ENCODE measurements around the gene LRRFIP2.

DNA sequence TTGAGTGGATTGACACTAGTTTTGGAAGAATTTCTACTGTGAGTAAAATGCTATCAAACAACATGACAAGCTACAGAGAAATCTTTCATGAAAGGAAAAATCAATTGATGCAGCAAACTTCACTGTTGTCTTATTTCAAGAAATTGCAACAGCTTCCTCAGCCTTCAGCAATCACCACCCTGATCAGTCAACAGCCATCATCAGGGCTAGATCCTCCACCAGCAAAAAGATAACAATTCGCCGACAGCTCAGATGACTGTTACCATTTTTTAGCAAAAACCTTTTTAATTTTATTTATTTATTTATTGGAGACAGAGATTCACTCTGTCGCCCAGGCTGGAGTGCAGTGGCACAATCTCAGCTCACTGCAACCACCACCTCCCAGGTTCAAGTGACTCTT is 137.0 kb downstream of the LRRFIP2 start:
- TF ChIP-seq, protein P1, sequence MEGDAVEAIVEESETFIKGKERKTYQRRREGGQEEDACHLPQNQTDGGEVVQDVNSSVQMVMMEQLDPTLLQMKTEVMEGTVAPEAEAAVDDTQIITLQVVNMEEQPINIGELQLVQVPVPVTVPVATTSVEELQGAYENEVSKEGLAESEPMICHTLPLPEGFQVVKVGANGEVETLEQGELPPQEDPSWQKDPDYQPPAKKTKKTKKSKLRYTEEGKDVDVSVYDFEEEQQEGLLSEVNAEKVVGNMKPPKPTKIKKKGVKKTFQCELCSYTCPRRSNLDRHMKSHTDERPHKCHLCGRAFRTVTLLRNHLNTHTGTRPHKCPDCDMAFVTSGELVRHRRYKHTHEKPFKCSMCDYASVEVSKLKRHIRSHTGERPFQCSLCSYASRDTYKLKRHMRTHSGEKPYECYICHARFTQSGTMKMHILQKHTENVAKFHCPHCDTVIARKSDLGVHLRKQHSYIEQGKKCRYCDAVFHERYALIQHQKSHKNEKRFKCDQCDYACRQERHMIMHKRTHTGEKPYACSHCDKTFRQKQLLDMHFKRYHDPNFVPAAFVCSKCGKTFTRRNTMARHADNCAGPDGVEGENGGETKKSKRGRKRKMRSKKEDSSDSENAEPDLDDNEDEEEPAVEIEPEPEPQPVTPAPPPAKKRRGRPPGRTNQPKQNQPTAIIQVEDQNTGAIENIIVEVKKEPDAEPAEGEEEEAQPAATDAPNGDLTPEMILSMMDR (conservative IDR thresholded peaks at IDR 0.05; ENCODE audit: low read depth, low read length): no peak
- no peak for TF ChIP-seq EZH2 (IDR thresholded peaks at IDR 0.05; ENCODE audit: borderline replicate concordance, low read depth, low read length, poor library complexity, severe bottlenecking)
